HFFc6 (cell line): ENCODE data around the gene SCN8A. TPM values are rescaled to one million over a fixed set of nuclear protein-coding genes. Genes with fewer than 3 reads are reported as not detected.
A peak's percentile ranks its signal among the peaks of the same experiment; 100 is the strongest.

Source experiments
- DNase-seq: peaks from one replicate; pipeline ENCODE4 v3.0.0-alpha.2; 2018
- H3K27ac Mint-ChIP-seq: 2 replicates; pipeline ENCODE4 v1.8.0; 2020; ENCODE audit warnings: mild to moderate bottlenecking, mixed read lengths
- H3K27me3 Mint-ChIP-seq: 2 replicates; pipeline ENCODE4 v1.8.0; 2021; ENCODE audit warnings: mild to moderate bottlenecking, moderate library complexity, mixed read lengths; ENCODE audit not compliant: insufficient read depth
- H3K36me3 Mint-ChIP-seq: 2 replicates; pipeline ENCODE4 v1.8.0; 2021; ENCODE audit warnings: low read depth, mixed read lengths
- H3K4me1 Mint-ChIP-seq: 2 replicates; pipeline ENCODE4 v1.8.0; 2020; ENCODE audit warnings: low read depth, mixed read lengths
- H3K4me3 Mint-ChIP-seq: 2 replicates; pipeline ENCODE4 v1.8.0; 2020; ENCODE audit warnings: mild to moderate bottlenecking, moderate library complexity, mixed read lengths
- H3K9me3 Mint-ChIP-seq: 2 replicates; pipeline ENCODE4 v1.8.0; 2020; ENCODE audit warnings: mild to moderate bottlenecking, mixed read lengths
- CTCF ChIP-seq: fragments of 200-600 bp; sonication (generic); IDR thresholded peaks from 2 replicates; pipeline ENCODE4 v1.5.0; 2021; ENCODE audit warnings: antibody characterized with exemption, mild to moderate bottlenecking
- total RNA-seq, 6 experiments: library from RNA; stranded (reverse); fragmentation: NEBNext Ultra II Directional; extraction: Animal tissue kit (Norgen Biotek cat#: 25700); gene quantifications; 2 replicates in 1 of 6; 3 replicates in 5 of 6; pipeline ENCODE4 v1.2.3, GENCODE V29; 2021

The SCN8A gene
- total RNA-seq, 6 experiments from 2014 or later, result 13.4 to 16.0 (median 15.3) TPM

GRCh38 chr12:51683763-51684357 is 92.8 kb downstream of the SCN8A start:
- peak overlapping the region; percentile 10 for H3K4me3 Mint-ChIP-seq
- peaks cover 78% of the 10 kb centered on the region for H3K4me1 Mint-ChIP-seq
- H3K36me3 Mint-ChIP-seq, result peaks cover 9% of the 10 kb centered on the region
- no peaks in the 10 kb centered on the region for H3K27me3 Mint-ChIP-seq
- TF ChIP-seq CTCF, result no peak
- H3K27ac Mint-ChIP-seq, result peak overlapping the region; percentile 62
- DNase-seq, result peak; percentile 59
- no peaks in the 10 kb centered on the region for H3K9me3 Mint-ChIP-seq

- Mint-ChIP-seq H3K4me1 (peaks cover 65% of the 10 kb centered on the region), H3K4me3 (peak overlapping the region; percentile 52), H3K27me3 (no peaks in the 10 kb centered on the region), H3K27ac (peak overlapping the region; percentile 56), H3K9me3 (no peaks in the 10 kb centered on the region), H3K36me3 (peaks cover 23% of the 10 kb centered on the region)
- no peak for TF ChIP-seq CTCF
- peak; percentile 23 for DNase-seq
Measured at GRCh38 chr12:51686727-51687126, 95.7 kb downstream of the SCN8A start.

- H3K4me1 Mint-ChIP-seq, result peaks cover 67% of the 10 kb centered on the region
- TF ChIP-seq CTCF, result no peak
- H3K27me3 Mint-ChIP-seq, result no peaks in the 10 kb centered on the region
- H3K4me3 Mint-ChIP-seq, result peak overlapping the region; percentile 52; the same call in 1 of the 2 replicates
- H3K9me3 Mint-ChIP-seq, result no peaks in the 10 kb centered on the region
- peak overlapping the region; percentile 56 for H3K27ac Mint-ChIP-seq
- H3K36me3 Mint-ChIP-seq, result peaks cover 23% of the 10 kb centered on the region
- DNase-seq, result no peak
Measured at GRCh38 chr12:51687177-51687576, 96.1 kb downstream of the SCN8A start.

- Mint-ChIP-seq H3K4me1 (peaks cover 62% of the 10 kb centered on the region), H3K4me3 (peak overlapping the region; percentile 52), H3K27me3 (no peaks in the 10 kb centered on the region), H3K27ac (peak overlapping the region; percentile 56), H3K36me3 (peaks cover 23% of the 10 kb centered on the region), H3K9me3 (no peaks in the 10 kb centered on the region)
- peak; percentile 54 for DNase-seq
- no peak for TF ChIP-seq CTCF
Measured at GRCh38 chr12:51687614-51688013, 96.6 kb downstream of the SCN8A start.

GRCh38 chr12:51689983-51690382 is 99.0 kb downstream of the SCN8A start:
- no peak for DNase-seq
- H3K27ac Mint-ChIP-seq, result no peak overlapping the region
- TF ChIP-seq CTCF, result no peak
- H3K36me3 Mint-ChIP-seq, result peaks cover 23% of the 10 kb centered on the region
- H3K27me3 Mint-ChIP-seq, result no peaks in the 10 kb centered on the region
- H3K4me3 Mint-ChIP-seq, result no peak overlapping the region
- H3K9me3 Mint-ChIP-seq, result no peaks in the 10 kb centered on the region
- H3K4me1 Mint-ChIP-seq, result peaks cover 53% of the 10 kb centered on the region
